GM21423 (cell line): ENCODE data around the gene LDB2.

Experiments
- ATAC-seq: cut with Tn5 transposase; IDR thresholded peaks from one replicate; pipeline ENCODE4 v1.9.1; 2021; ENCODE audit warnings: mild to moderate bottlenecking, moderate library complexity; ENCODE audit not compliant: unreplicated experiment

LDB2 gene

DNA sequence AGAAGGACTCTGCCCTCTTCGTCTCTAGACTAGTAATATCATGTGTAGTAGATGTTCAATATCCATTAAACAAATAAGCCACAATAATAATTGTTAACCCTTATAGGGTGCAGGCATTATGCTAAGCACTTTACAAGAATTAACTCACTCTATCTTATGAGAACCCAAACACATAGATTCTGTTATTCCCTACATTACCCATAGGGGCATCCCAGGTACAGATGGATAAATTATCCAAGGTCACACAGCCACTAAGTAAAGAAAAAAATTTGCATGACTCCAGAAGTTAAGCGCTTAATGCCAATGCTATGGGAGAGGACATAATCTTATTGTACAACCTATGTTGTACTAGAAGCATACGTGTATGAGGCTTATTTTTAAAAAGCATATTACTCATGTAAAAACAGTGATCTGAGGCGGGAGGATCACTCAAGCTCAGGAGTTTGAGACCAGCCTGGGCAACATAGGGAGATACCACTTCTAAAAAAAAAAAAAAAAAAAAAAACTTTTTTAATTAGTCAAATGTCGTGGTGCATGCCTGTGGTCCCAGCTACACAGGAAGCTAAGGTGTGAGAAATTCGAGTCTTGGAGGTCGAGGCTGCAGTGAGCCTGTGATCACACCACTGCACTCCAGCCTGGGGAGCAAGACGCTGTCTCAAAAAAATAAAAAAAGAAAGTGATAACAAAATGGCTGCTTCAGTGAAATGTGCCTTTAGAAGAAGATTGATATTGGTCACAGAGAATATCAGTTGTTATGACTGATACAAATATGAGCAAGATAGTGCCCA, 13.6 kb downstream of the LDB2 start:
- no peak for ATAC-seq

DNA sequence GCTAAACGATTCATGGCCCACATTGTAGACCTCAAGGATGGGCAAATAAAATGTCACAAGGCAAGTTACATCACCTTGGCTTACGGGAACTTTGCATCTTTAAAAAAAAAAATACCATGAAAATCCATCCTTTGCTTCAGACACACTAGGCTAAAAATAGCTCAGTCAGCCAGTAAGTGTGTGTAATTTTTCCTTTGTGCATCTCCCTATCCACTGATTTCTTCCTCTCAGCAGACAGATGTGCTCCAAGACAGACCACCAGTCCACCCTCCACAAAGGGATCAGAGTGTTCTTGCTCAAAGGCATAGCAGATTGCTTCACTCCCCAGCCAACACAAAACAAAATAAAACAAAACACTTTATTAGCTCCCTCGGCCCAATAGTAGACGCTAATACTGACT, 14.6 kb downstream of the LDB2 start:
- no peak for ATAC-seq

DNA sequence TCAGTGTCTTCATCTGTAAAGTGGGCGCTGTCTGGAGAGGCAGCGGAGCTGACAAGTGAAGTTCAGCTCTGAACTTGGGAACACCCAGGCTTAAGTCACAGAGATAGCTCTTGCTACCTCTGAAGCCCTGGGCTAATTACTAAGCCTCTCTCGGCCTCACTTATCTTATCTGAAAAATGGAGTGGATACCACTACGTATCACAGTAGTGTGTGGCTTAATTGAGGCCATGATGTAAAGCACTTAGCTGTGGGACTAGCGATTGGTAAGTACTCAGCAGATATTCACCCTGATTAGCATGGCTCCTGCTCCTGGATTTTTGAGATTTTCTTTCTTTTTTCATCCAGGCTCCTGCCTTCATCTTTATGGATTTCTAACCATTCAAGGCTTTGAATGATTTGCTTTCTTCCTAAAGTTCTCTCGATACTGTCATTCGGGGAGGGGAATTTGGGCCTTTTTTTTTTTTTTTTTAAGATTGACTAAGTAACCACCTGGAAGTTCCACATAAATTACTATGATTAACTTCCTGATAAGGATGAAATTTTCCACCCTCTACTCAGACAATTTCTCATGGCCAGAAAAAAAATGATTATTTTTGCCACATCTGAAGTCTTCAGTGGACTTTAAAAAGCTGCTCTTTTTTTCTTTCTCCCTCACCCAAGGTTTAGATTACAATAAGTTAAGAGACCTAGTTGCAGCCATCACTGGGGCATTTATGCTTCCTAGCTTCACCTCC, 17.1 kb downstream of the LDB2 start:
- ATAC-seq: no peak

DNA sequence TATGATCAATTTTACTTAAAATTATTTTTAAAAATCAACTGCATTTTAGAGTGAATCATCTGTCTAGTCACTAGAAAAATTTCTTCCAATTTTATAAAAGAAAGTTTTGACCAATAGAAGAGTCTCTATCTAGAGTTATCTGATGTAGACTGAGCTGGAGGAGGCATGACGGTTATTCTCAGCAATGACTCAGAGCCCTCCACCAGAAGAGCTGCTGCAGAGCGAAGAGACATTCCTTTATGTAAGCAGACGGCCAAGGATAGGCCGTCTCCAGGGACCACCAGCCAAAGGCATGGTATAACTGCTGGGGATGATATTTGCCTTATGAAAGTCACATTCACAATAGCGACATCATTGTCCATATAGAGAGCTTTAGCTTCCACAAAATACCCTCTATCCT, 23.0 kb downstream of the LDB2 start:
- ATAC-seq: no peak

DNA sequence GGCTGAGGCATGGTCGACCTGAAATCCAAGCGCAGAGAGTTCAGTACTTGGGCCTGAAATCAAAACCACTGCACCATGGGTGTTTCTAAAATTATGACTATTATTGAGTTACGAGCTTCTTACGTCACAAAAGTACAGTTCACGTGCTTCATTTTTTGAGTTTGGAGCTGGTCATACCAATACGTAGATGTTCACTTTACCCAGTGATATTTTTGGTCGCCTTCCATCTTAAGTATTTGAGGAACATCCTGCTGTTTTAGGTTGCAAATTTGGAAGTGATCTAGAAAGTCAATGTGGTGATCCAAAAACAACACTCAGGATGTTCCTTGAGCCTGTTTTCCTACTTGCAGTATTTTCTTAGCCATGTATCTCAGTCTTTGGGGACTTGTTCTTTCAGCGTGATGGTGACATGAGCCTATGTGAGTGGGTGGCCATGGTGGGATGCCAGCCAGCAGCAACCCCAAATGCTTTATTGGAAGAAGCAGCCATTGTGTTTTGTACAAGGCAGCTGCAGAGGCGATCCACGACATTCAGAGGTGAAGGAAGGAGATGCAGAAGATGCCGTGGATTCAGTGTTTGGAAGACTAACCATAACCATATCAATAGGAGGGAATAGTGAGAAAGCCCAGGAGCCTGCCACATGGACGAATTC, 28.7 kb downstream of the LDB2 start:
- no peak for ATAC-seq

DNA sequence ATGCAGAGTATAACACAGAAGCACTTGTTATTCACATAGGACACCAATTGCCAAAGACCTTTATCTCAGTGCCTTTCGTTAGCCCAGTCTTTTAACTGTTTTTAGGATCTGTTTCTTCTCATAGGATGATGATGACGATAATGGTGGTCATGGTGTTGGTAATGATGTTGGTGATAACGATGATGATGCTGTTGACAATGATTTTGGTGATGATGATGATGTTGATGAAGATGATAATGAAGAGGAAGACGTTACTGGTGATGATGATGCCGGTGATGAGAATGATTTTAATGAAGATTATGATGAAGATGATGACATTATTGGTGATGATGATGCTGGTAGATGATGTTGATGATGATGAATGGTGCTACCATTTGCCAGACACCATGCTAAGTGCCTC, 29.8 kb downstream of the LDB2 start:
- no peak for ATAC-seq

DNA sequence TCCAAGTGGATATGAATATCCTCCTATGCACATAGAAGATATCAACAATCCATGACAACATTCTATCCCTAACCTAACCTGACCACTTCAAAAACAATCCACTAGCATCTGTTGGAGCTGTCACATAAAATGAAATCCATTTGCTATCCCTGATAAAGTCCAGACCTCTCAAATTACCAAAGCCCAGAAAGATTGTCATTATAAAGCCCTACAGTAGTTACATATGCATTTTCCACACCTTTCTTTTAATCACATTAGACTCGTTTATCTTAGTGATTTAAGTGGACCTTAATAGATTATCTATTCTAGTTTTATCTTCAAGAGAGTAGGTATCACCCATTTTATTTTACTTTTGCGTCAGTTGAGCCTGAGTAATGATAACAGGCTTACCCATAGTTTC, 30.6 kb downstream of the LDB2 start:
- ATAC-seq: no peak

DNA sequence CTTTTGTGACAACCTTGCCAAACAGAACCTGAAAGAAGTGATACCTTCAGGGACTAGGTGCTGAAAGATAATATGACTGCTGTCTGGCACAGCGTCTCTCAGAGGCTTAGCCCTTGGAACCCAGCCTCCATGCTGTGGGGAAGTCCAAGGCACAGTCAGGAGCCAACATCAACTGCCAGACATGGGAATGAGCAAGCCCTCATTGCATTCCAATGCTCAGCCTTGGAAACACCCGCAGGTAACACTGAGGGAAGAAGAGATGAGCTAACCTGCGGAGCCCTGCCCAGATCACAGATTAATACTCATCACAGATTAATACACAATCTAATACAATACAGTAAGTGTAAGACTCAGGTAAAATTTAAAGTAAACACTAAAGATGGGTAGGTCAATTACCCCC, 31.5 kb downstream of the LDB2 start:
- no peak for ATAC-seq

DNA sequence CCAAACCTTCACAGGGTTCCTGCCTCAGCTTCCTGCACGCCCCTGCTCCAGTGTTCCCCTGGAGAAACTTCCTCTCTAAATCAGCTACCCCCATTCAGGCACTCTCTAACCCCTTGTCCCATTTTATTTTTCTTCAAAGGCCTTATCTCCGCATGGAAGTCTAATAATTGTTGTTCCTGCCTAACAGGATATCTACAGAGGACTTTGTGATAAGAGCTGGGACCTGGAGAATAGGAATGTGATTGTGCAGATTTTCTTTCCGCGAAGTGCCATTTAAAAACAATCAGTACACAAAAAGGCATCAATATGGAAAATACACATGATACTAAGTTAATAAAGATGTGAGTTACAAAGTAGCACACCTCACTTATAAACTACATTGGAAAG, 32.6 kb downstream of the LDB2 start:
- ATAC-seq: no peak

DNA sequence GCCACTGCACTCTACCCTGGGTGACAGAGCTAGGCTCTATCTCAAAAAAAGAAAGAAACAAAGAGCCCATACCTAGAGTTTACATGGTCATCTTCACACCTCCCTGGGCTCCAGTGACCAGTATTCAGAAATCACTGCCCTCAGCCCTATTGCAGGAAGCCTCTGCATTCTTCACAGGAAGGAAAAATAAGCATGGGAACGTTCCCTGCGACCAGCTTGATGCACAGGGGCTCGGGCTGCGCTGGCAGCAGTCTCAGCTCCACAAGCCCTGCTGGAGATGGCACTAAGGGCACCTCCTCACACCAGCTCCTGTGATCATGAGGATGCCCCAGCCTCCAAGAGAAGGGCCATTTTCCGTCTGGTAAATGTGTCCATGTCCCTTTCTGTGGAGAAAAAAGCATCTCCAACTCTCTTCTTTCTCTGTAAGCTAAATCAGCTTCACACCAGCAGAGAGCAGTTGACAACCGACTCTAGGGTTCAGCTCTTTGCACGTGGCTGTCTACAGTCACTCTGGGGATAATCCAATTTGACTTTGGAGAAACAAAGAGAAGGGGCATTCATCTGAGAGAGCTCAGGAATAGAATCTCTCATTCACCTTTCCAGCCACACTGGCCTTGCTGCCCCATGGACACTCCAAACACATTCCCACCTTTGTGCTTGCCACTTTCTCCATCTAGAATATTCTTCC, 33.1 kb downstream of the LDB2 start:
- no peak for ATAC-seq

DNA sequence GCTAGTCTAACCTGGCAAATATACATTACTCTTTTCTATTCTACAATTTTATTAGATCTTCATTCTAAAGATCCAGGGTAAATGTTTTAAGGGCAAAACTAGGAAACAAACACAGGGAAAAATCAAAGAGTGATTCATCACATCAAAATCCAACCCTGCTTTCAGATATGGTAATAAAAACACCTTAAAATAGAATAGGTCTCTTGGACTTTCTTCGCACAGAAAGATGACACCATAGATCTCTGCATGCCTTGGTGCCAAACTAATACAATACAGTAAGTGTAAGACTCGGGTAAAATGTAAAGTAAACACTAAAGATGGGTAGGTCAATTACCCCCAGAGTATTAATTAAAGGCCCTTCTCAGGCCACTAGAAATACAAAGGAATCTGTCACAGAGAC, 34.2 kb downstream of the LDB2 start:
- no peak for ATAC-seq

DNA sequence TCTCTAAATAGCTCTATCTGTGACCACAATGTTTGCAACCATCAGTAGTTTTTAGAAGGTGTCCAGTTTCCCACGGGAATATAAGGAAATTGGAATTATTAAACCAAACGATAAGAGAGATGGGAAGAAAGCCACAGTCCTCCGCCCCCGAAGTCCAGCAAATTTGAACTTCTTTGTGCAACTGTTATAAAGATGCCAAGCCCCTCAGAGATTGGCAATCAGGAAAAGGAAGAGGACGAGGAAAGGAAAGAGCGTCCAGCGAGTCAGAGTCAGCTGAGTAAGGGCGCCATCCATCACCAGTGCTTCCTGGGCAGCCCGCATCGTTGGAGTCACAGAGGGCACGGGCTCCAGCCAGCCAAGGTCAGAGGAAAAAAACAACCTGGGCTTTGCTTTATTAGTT, 35.7 kb downstream of the LDB2 start:
- no peak for ATAC-seq

DNA sequence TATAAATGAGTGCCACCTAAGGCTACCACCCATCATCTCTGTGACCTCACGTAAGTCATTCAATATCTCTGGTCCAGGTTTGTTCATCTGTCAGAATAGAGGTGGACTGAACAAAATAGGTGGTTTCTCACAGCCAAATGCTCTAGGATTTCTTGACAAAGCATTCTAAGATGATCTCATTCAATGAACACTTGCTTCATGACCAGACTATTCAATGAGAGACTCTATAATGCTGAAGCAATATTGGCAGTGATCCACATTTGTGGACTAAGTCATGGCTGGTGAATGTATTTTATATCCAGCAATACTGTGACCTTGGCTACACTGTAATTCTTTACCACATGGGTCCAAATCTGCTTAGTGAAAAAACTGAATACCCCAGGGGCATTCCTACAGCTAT, 37.9 kb downstream of the LDB2 start:
- no peak for ATAC-seq

DNA sequence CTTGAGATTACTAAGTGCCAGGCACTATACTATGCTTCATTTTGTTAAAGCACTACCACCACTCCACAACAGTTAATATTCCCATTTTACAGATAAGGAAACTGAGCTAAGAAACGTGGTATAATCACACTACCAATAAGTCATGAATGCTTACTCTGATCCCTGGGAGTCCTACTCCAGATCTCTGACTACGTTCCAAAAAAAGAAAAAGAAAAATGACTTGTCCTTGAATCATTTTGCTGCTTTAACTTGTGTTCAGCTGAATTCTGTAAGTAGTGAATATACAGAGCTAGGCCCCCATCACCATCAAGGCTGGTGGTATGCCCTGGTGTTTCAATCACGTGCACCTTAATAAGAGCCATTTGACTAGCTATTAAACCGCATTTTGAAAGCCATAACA, 39.4 kb downstream of the LDB2 start:
- no peak for ATAC-seq

DNA sequence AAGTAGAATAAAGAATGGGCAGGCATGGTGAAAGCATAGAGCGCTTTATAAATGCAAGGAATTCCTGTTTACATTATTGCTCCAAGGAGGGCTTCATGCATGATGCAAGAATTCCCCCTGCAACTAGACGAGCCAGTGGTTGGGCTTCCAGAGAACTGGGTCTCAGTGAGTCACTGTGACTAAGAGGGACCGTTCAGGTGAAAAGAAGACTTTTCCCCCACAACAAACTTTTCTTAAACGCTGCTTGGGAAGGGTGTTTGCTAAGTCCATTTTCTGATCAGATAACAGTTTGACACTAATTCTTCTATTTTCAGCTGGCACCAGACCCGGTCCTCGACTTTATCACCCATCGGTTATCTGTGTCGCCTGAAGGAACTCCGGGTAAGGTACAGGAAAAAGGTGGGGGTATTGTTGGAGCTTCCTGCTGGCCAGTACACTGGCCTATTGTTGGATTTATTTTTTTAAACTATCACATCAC, 40.1 kb downstream of the LDB2 start:
- no peak for ATAC-seq

DNA sequence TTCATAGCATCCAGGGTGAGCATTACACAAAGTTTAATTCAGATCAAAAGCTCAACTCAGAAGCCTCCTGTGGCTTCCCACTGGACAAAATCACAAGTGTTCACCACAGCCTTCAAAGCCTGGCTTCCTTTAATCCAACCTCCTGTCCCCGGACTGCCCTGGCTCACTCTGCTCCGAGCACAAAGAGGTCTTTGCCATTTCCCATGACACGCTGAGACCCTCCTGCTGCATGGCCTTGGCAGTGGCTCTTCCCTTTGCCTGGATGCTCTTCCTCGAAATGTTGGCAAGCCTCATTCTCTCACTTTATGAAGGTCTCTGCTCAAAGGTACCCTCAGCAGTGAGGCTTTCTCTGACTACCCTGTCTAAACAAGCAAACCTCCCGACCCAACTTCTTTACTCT, 41.0 kb downstream of the LDB2 start:
- no peak for ATAC-seq

DNA sequence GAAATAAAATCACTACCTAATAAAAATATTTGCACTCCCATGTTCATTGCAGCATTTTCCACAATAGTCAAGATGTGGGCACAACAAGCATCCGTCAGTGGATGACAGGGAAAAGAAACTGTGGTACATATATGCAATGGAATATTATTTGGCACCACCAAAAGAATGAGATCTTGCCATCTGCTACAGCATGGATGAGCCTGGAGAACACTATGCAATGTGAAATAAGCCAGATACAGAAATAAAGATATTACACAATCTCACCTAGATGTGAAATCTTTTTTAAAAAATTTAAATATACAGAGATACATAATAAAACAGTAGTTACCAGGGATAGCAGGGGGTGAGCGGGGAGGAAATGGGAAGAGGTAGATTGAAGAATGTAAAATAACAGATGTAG, 44.8 kb downstream of the LDB2 start:
- no peak for ATAC-seq

DNA sequence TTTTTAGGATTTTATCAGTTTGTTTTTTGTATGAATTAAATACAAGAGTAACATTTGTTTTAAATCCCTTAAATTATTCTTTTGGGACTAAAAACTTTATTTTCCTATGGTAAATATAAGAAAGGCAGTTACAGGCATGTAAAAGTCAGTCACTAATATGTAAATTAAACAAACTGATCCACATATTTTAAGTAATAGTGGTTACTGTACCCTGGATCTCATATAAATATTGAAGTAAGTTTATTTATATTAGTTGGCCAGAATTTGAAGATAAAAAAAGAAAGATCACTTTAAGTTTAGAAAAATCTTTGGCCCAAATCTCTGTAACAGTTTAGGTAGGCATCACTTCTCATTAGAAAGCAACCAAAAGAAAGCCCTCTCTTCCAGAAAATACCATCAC, 45.8 kb downstream of the LDB2 start:
- no peak for ATAC-seq

DNA sequence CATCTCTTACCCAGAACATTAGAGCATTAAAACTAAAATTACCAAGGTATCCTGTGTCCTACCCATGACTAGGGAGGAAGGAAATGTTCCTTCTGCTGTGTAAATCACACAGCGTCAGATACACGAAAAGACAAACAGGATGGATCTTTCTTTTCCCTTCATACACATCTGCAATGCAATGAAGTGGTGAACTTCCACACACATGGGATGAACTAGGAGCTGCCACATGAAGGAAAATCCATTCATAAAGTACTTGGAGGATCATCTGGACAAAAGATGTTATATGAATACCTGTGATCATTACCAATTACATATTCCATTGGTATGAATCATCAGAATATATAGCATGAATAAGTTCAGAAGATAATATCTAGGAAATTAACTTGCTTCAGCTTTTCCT, 46.2 kb downstream of the LDB2 start:
- no peak for ATAC-seq

DNA sequence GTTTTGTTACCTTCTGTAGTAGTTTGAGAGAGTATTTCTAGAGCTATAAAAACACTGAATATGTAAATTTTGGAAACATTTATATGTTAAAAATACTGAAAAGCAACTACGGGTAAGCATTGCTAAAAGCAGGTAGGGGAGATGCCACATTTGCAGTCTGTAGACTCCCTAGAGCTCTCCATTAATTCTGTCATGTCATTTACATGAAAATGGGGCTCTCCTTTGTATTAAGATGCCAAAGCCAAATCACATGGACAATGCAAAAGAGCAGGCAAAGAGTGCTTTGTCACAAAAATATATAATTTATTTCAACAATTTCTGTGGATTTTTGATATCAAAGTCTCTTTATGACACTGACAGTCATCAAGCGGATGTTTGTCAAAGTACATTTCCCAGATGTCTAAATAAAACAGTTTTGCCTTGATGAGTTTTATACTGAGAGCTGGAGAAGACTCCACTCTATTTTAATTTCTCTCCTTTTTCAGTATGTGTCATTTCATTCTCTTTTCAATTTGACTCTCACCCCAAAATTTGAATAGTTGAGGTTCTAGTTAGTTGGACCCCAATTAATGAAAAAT, 51.8 kb downstream of the LDB2 start:
- no peak for ATAC-seq
